HEK293 (cell line): ENCODE measurements around the gene SYNDIG1.

ENCODE experiments used
- CTCF ChIA-PET: fragments of 350-600 bp; formaldehyde crosslinking; extraction: SDS; loops from one replicate; lab custom pipeline; 2021; ENCODE audit warnings: antibody characterized with exemption; lab: Yijun Ruan, JAX
- POLR2A ChIA-PET: fragments of 300-600 bp; formaldehyde crosslinking; extraction: SDS; loops from one replicate; lab custom pipeline; 2020; ENCODE audit warnings: antibody characterized with exemption, inconsistent platforms; lab: Yijun Ruan, JAX
- H3K27ac ChIP-seq: fragments of 200-500 bp; sonication (Bioruptor generic); 2 replicates; pipeline ENCODE4 v1.5.1; 2014; ENCODE audit warnings: low read depth, low read length, control low read depth, inconsistent platforms; ENCODE audit errors: extremely low read depth
- H3K36me3 ChIP-seq, 2 experiments: fragments of 200-500 bp in 1 of 2; sonication (Bioruptor generic) in 1 of 2; 1 replicate in 1 of 2; 2 replicates in 1 of 2; pipeline ENCODE4 v1.5.1; 2014 to 2017; ENCODE audit warnings: inconsistent platforms in 2 of 2, low read length in 2 of 2; ENCODE audit not compliant: control insufficient read depth in 2 of 2, insufficient read depth in 1 of 2
- H3K4me1 ChIP-seq: fragments of 200-500 bp; sonication (Bioruptor generic); 2 replicates; pipeline ENCODE4 v1.5.1; 2014; ENCODE audit warnings: mild to moderate bottlenecking, low read length, inconsistent platforms; ENCODE audit not compliant: control insufficient read depth, insufficient read depth
- H3K4me3 ChIP-seq: 2 replicates; pipeline ENCODE4 v1.5.1; 2011; ENCODE audit warnings: low read depth, mild to moderate bottlenecking, control low read depth, low read length, moderate library complexity
- H3K9me3 ChIP-seq: fragments of 200-500 bp; sonication (Bioruptor generic); 2 replicates; pipeline ENCODE4 v1.5.1; 2014; ENCODE audit warnings: low read depth, low read length, inconsistent platforms; ENCODE audit not compliant: control insufficient read depth, insufficient read depth
- GLI2 ChIP-seq: fragments of 450-650 bp; formaldehyde crosslinking; IDR thresholded peaks from 2 replicates; pipeline ENCODE4; 2017; ENCODE audit warnings: missing biosample characterization, missing genetic modification characterization, low read depth, borderline replicate concordance
- GLI4 ChIP-seq: fragments of 450-650 bp; formaldehyde crosslinking; IDR thresholded peaks from 2 replicates; pipeline ENCODE4 v1.5.1; 2016; ENCODE audit warnings: missing biosample characterization, missing genetic modification characterization
- GLIS1 ChIP-seq: fragments of 450-650 bp; formaldehyde crosslinking; IDR thresholded peaks from 2 replicates; pipeline ENCODE4 v1.5.1; 2016; ENCODE audit warnings: missing biosample characterization, missing genetic modification characterization
- HIC1 ChIP-seq: fragments of 450-650 bp; formaldehyde crosslinking; IDR thresholded peaks from 2 replicates; pipeline ENCODE4 v1.5.1; 2016; ENCODE audit warnings: missing biosample characterization, missing genetic modification characterization
- INSM2 ChIP-seq: fragments of 450-650 bp; formaldehyde crosslinking; IDR thresholded peaks from 2 replicates; pipeline ENCODE4 v1.5.1; 2016; ENCODE audit warnings: missing biosample characterization, missing genetic modification characterization
- KLF10 ChIP-seq: fragments of 450-650 bp; IDR thresholded peaks from 2 replicates; pipeline ENCODE4 v1.5.1; 2018; ENCODE audit warnings: missing biosample characterization, mild to moderate bottlenecking, missing genetic modification characterization
- KLF7 ChIP-seq: fragments of 450-650 bp; formaldehyde crosslinking; IDR thresholded peaks from 2 replicates; pipeline ENCODE4 v1.5.1; 2016; ENCODE audit warnings: missing biosample characterization, missing genetic modification characterization, borderline replicate concordance
- KLF9 ChIP-seq: fragments of 450-650 bp; formaldehyde crosslinking; IDR thresholded peaks from 2 replicates; pipeline ENCODE4 v1.5.1; 2016; ENCODE audit warnings: missing biosample characterization, missing genetic modification characterization, low read depth
- MZF1 ChIP-seq: fragments of 450-650 bp; formaldehyde crosslinking; IDR thresholded peaks from 2 replicates; pipeline ENCODE4 v1.5.1; 2017; ENCODE audit warnings: missing biosample characterization, missing genetic modification characterization, borderline replicate concordance
- OSR2 ChIP-seq: fragments of 450-650 bp; formaldehyde crosslinking; IDR thresholded peaks from 2 replicates; pipeline ENCODE4 v1.5.1; 2016; ENCODE audit warnings: missing biosample characterization, missing genetic modification characterization
- PBX3 ChIP-seq: sonication (generic); formaldehyde crosslinking; IDR thresholded peaks from 2 replicates; pipeline ENCODE4 v1.8.1; 2022; ENCODE audit warnings: mild to moderate bottlenecking, moderate library complexity, missing genetic modification reagents
- SP2 ChIP-seq: fragments of 450-650 bp; formaldehyde crosslinking; IDR thresholded peaks from 2 replicates; pipeline ENCODE4 v1.5.1; 2016; ENCODE audit warnings: missing biosample characterization, missing genetic modification characterization
- TCF7L2 ChIP-seq: IDR thresholded peaks from 2 replicates; pipeline ENCODE4 v1.6.1; 2011; ENCODE audit warnings: low read depth, mild to moderate bottlenecking, inconsistent platforms, low read length, moderate library complexity, borderline replicate concordance
- ZBTB17 ChIP-seq: fragments of 450-650 bp; formaldehyde crosslinking; IDR thresholded peaks from 2 replicates; pipeline ENCODE4 v1.5.1; 2016; ENCODE audit warnings: missing biosample characterization, missing genetic modification characterization
- ZBTB21 ChIP-seq: fragments of 450-650 bp; formaldehyde crosslinking; IDR thresholded peaks from 2 replicates; pipeline ENCODE4 v1.5.1; 2017; ENCODE audit warnings: missing biosample characterization, missing genetic modification characterization
- ZBTB8A ChIP-seq: fragments of 450-650 bp; formaldehyde crosslinking; IDR thresholded peaks from 2 replicates; pipeline ENCODE4 v1.5.1; 2016; ENCODE audit warnings: missing biosample characterization, missing genetic modification characterization
- ZNF138 ChIP-seq: fragments of 450-650 bp; formaldehyde crosslinking; IDR thresholded peaks from 2 replicates; pipeline ENCODE4 v1.5.1; 2016; ENCODE audit warnings: missing biosample characterization, missing genetic modification characterization, borderline replicate concordance
- ZNF169 ChIP-seq: fragments of 450-650 bp; formaldehyde crosslinking; IDR thresholded peaks from 2 replicates; pipeline ENCODE4 v1.5.1; 2016; ENCODE audit warnings: missing biosample characterization, missing genetic modification characterization
- ZNF214 ChIP-seq: fragments of 450-650 bp; formaldehyde crosslinking; IDR thresholded peaks from 2 replicates; pipeline ENCODE4 v1.5.1; 2017; ENCODE audit warnings: missing biosample characterization, mild to moderate bottlenecking, missing genetic modification characterization, borderline replicate concordance
- ZNF24 ChIP-seq: fragments of 450-650 bp; formaldehyde crosslinking; IDR thresholded peaks from 2 replicates; pipeline ENCODE4 v1.5.1; 2016; ENCODE audit warnings: missing biosample characterization, missing genetic modification characterization
- ZNF248 ChIP-seq: fragments of 450-650 bp; formaldehyde crosslinking; IDR thresholded peaks from 2 replicates; pipeline ENCODE4 v1.5.1; 2017; ENCODE audit warnings: missing biosample characterization, missing genetic modification characterization
- ZNF302 ChIP-seq: fragments of 450-650 bp; formaldehyde crosslinking; IDR thresholded peaks from 2 replicates; pipeline ENCODE4 v1.5.1; 2016; ENCODE audit warnings: missing biosample characterization, missing genetic modification characterization, low read depth
- ZNF366 ChIP-seq: fragments of 450-650 bp; formaldehyde crosslinking; conservative IDR thresholded peaks from 2 replicates; pipeline ENCODE4 v1.5.1; 2016; ENCODE audit warnings: missing biosample characterization, missing genetic modification characterization
- ZNF37A ChIP-seq: fragments of 450-650 bp; IDR thresholded peaks from 2 replicates; pipeline ENCODE4 v1.5.1; 2018; ENCODE audit warnings: missing biosample characterization, missing genetic modification characterization
- ZNF404 ChIP-seq: fragments of 450-650 bp; formaldehyde crosslinking; IDR thresholded peaks from 2 replicates; pipeline ENCODE4 v1.5.1; 2017; ENCODE audit warnings: missing biosample characterization, missing genetic modification characterization
- ZNF423 ChIP-seq: fragments of 450-650 bp; formaldehyde crosslinking; IDR thresholded peaks from 2 replicates; pipeline ENCODE4 v1.5.1; 2016; ENCODE audit warnings: missing biosample characterization, missing genetic modification characterization
- ZNF560 ChIP-seq: fragments of 450-650 bp; formaldehyde crosslinking; IDR thresholded peaks from 2 replicates; pipeline ENCODE4 v1.5.1; 2017; ENCODE audit warnings: missing biosample characterization, missing genetic modification characterization, borderline replicate concordance
- ZNF792 ChIP-seq: fragments of 450-650 bp; formaldehyde crosslinking; IDR thresholded peaks from 2 replicates; pipeline ENCODE4 v1.5.1; 2016; ENCODE audit warnings: missing biosample characterization, missing genetic modification characterization
- TF ChIP-seq, protein P1 (sequence below): IDR thresholded peaks from 2 replicates; pipeline ENCODE4 v1.6.1; 2011; ENCODE audit warnings: mild to moderate bottlenecking, low read depth, low read length, borderline replicate concordance

The SYNDIG1 gene

DNA sequence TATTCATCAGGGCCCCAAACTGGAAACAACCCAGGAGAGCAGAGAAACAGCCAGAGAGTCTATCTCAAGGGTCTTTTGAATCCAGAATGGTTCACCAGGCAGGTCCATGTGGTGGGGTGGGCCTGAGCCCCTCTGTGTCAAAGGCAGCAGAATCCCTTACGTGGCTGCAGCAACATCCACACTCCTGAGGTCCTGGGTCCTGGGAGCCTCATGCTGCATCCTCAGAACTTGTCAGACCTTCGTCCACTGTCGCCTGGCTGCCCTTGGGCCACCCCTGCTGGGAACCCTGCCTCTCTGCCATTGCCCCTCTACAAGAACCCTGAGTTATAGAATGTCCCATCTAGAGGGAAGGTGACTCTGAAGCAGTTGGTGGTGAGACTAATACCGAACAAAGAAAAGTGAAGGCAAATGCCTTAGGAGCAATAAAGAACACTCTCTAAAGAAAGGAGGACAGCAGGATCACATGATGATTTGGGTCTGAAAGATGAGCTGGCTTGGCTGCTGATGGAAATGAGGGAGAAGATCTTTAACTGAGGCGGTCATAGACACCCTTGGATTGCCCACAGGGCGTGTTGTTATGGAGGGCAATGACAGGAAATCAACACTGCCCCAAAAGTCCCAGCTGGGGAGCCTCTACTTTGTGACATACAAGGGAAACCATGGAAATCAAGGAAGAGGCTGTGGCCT is 161.2 kb downstream of the SYNDIG1 start:
- Histone ChIP-seq H3K27ac (no peak overlapping the region), H3K9me3 (no peaks in the 10 kb centered on the region), H3K36me3 (no peaks in the 10 kb centered on the region), H3K4me3 (no peak overlapping the region), H3K4me1 (peaks cover 6% of the 10 kb centered on the region; the same call in 1 of the 2 replicates)
- POLR2A ChIA-PET = no interaction called here
- CTCF ChIA-PET = no interaction called here
- TF ChIP-seq ZNF37A (tag by site-specific recombination) = no peak
- TF ChIP-seq HIC1 (tag by site-specific recombination) = no peak
- TF ChIP-seq GLIS1 (tag by site-specific recombination) = no peak
- no peak for TF ChIP-seq GLI2 (tag by site-specific recombination)
- no peak for TF ChIP-seq OSR2 (tag by site-specific recombination)
- no peak for TF ChIP-seq KLF9
- TF ChIP-seq ZNF560 (tag by site-specific recombination) = no peak
- TF ChIP-seq ZNF404 (tag by site-specific recombination) = no peak
- TF ChIP-seq GLI4 (tag by site-specific recombination) = no peak
- no peak for TF ChIP-seq SP2 (tag by site-specific recombination)
- no peak for TF ChIP-seq KLF10 (tag by site-specific recombination)
- no peak for TF ChIP-seq ZBTB8A (tag by site-specific recombination)
- TF ChIP-seq, protein P1, sequence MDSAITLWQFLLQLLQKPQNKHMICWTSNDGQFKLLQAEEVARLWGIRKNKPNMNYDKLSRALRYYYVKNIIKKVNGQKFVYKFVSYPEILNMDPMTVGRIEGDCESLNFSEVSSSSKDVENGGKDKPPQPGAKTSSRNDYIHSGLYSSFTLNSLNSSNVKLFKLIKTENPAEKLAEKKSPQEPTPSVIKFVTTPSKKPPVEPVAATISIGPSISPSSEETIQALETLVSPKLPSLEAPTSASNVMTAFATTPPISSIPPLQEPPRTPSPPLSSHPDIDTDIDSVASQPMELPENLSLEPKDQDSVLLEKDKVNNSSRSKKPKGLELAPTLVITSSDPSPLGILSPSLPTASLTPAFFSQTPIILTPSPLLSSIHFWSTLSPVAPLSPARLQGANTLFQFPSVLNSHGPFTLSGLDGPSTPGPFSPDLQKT = no peak
- TF ChIP-seq, all 188 proteins: peak for 0

DNA sequence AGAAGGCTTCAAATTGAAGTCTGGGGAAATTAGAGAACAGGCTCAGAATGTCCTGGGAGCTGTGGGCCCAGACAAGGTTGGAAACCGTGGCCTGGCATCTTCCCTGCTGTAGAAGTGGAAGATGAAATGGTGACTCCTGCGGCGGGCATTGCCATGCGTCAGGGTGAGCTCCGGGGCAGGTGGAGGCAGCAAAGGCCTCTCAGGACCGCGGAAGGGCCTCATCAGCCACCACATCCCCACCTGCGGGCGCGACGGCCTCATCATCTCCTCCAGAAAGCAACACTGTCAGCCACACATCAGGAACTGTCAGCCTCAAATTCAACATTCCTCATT is 161.7 kb downstream of the SYNDIG1 start:
- H3K27ac ChIP-seq = no peak overlapping the region
- POLR2A ChIA-PET = no interaction called here
- TF ChIP-seq KLF7 (tag by site-specific recombination) (no peak), PBX3 (no peak), ZBTB8A (tag by site-specific recombination) (no peak), ZNF423 (tag by site-specific recombination) (no peak), ZBTB17 (tag by site-specific recombination) (no peak), ZNF24 (tag by site-specific recombination) (no peak), TCF7L2 (no peak)
- H3K36me3 ChIP-seq = no peaks in the 10 kb centered on the region
- peaks cover 6% of the 10 kb centered on the region; the same call in 1 of the 2 replicates for H3K4me1 ChIP-seq
- H3K9me3 ChIP-seq = no peaks in the 10 kb centered on the region
- CTCF ChIA-PET = no interaction called here
- no peak overlapping the region for H3K4me3 ChIP-seq

GRCh38 chr20:24632581-24632980 is 163.2 kb downstream of the SYNDIG1 start:
- CTCF ChIA-PET = no interaction called here
- Histone ChIP-seq H3K36me3 (no peaks in the 10 kb centered on the region), H3K9me3 (no peaks in the 10 kb centered on the region), H3K4me1 (peaks cover 6% of the 10 kb centered on the region; the same call in 1 of the 2 replicates), H3K27ac (no peak overlapping the region), H3K4me3 (no peak overlapping the region)
- POLR2A ChIA-PET = no interaction called here
- TF ChIP-seq ZNF792 = no peak
- no peak for TF ChIP-seq MZF1
- no peak for TF ChIP-seq ZNF138 (tag by site-specific recombination)
- no peak for TF ChIP-seq ZBTB21
- no peak for TF ChIP-seq ZNF248 (tag by site-specific recombination)
- no peak for TF ChIP-seq ZNF169
- TF ChIP-seq INSM2 = no peak
- no peak for TF ChIP-seq ZNF366 (tag by site-specific recombination)
- no peak for TF ChIP-seq ZNF214 (tag by site-specific recombination)
- TF ChIP-seq ZNF302 (tag by site-specific recombination) = no peak
